HepG2 (cell line): ENCODE data around the gene STN1. TPM values are rescaled to one million over a fixed set of nuclear protein-coding genes. Genes with fewer than 3 reads are reported as not detected.

ENCODE experiments used
- CC2D1A ChIP-seq: sonication (generic); formaldehyde crosslinking; IDR thresholded peaks from 2 replicates; pipeline ENCODE4 v1.8.1; 2023; ENCODE audit warnings: mild to moderate bottlenecking, missing genetic modification reagents
- ISX ChIP-seq: sonication (generic); formaldehyde crosslinking; conservative IDR thresholded peaks from 2 replicates; pipeline ENCODE4 v1.5.0; 2020; ENCODE audit warnings: missing genetic modification reagents
- ZNF160 ChIP-seq: sonication (generic); formaldehyde crosslinking; IDR thresholded peaks from 2 replicates; pipeline ENCODE4 v1.8.0; 2022; ENCODE audit warnings: mild to moderate bottlenecking, inconsistent platforms, missing genetic modification reagents
- ZNF577 ChIP-seq: sonication (generic); formaldehyde crosslinking; IDR thresholded peaks from 2 replicates; pipeline ENCODE4 v1.4.0; 2020; ENCODE audit warnings: mild to moderate bottlenecking, low read depth, missing genetic modification reagents, borderline replicate concordance
- polyA plus RNA-seq, 8 experiments: library from polyadenylated mRNA; depleted of rRNA in 3 of 8; stranded (reverse) in 7 of 8; unstranded in 1 of 8; fragments of >200 nt; fragmentation: Illumina TruSeq in 4 of 8; extraction: Trizol in 4 of 8; gene quantifications; 2 replicates each; pipeline versions ENCODE4 v1.2.1 to v1.2.3, GENCODE V29; 2011 to 2016; ENCODE audit warnings: low read depth in 4 of 8, missing spikeins in 1 of 8, mixed read lengths in 1 of 8; ENCODE audit not compliant: insufficient read depth in 1 of 8
- total RNA-seq, 5 experiments: library from RNA; depleted of rRNA; stranded (reverse); fragments of >200 nt; fragmentation: Illumina TruSeq; extraction: Trizol; gene quantifications; 2 replicates each; pipeline ENCODE4 v1.2.3, GENCODE V29; 2016; ENCODE audit warnings: low read depth in 1 of 5
- TF ChIP-seq, protein P1 (sequence below): IDR thresholded peaks from 2 replicates; pipeline ENCODE4 v1.6.1; 2012; ENCODE audit warnings: low read depth, low read length, improper control_type of control experiment
- TF ChIP-seq, protein P2 (sequence below): sonication (generic); formaldehyde crosslinking; IDR thresholded peaks from 2 replicates; pipeline ENCODE4 v1.5.1; 2020; ENCODE audit warnings: missing genetic modification reagents, mild to moderate bottlenecking, borderline replicate concordance
- TF ChIP-seq, protein P3 (sequence below): sonication (generic); formaldehyde crosslinking; IDR thresholded peaks from 2 replicates; pipeline ENCODE4 v1.5.0; 2020; ENCODE audit warnings: mild to moderate bottlenecking, missing genetic modification reagents
- TF ChIP-seq, protein P4 (sequence below): sonication (generic); formaldehyde crosslinking; IDR thresholded peaks from 2 replicates; pipeline ENCODE4 v1.4.0; 2020; ENCODE audit warnings: mild to moderate bottlenecking, missing genetic modification reagents
- TF ChIP-seq, protein P5 (sequence below): sonication (generic); formaldehyde crosslinking; IDR thresholded peaks from 2 replicates; pipeline ENCODE4 v1.5.1; 2020; ENCODE audit warnings: missing genetic modification reagents, mild to moderate bottlenecking, borderline replicate concordance
- TF ChIP-seq, protein P6 (sequence below): IDR thresholded peaks from 2 replicates; pipeline ENCODE4 v1.6.1; 2018; ENCODE audit warnings: missing genetic modification reagents
- TF ChIP-seq, protein P7 (sequence below): sonication (generic); formaldehyde crosslinking; IDR thresholded peaks from 2 replicates; pipeline ENCODE4 v1.4.0; 2020; ENCODE audit warnings: missing genetic modification reagents

The STN1 gene
- total and polyA plus RNA-seq, 2 of the 13 experiments (the other 11 are each of a cell fraction or from before 2014, with no cell fraction given), result 17.6 to 22.7 TPM

DNA sequence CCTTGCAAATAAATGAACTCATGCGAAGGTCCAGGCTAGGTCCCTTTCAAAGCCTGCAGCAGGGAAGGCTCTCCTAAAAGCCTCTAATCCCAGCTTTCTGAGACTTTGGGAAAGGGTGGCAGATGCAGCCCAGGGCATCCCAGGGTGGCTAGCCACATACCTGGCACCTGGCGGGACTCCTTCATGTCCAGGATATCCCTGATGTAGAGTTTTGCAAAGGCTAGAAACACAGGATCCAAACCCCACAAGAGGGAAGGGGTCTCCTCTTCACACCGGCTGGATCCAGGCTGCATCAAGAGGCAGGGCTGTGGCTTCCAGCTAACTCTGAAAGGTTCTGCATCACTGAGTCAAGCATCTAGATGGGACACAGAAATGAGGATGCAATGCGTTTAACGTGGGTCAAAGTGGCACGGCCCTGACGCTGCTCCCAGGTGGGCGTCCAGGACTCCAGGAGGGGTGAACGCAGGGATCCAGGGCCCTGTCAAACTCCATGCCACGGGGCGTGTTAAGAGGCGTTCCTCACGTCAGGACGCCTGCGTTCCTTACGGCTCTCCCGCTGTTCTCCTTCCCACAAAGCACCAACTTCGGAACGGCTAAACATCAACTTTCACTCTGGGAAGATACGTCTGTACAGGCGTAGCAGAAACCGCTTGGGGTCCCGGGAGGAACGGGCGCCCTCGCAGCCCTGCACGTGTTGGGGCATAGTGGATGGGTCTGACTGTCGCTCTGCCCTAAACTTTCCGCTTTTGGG, 507 bp downstream of the STN1 start (continued):
- TF ChIP-seq, protein P1, sequence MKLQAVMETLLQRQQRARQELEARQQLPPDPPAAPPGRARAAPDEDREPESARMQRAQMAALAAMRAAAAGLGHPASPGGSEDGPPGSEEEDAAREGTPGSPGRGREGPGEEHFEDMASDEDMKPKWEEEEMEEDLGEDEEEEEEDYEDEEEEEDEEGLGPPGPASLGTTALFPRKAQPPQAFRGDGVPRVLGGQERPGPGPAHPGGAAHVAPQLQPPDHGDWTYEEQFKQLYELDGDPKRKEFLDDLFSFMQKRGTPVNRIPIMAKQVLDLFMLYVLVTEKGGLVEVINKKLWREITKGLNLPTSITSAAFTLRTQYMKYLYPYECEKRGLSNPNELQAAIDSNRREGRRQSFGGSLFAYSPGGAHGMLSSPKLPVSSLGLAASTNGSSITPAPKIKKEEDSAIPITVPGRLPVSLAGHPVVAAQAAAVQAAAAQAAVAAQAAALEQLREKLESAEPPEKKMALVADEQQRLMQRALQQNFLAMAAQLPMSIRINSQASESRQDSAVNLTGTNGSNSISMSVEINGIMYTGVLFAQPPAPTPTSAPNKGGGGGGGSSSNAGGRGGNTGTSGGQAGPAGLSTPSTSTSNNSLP, result no peak
- TF ChIP-seq, protein P2, sequence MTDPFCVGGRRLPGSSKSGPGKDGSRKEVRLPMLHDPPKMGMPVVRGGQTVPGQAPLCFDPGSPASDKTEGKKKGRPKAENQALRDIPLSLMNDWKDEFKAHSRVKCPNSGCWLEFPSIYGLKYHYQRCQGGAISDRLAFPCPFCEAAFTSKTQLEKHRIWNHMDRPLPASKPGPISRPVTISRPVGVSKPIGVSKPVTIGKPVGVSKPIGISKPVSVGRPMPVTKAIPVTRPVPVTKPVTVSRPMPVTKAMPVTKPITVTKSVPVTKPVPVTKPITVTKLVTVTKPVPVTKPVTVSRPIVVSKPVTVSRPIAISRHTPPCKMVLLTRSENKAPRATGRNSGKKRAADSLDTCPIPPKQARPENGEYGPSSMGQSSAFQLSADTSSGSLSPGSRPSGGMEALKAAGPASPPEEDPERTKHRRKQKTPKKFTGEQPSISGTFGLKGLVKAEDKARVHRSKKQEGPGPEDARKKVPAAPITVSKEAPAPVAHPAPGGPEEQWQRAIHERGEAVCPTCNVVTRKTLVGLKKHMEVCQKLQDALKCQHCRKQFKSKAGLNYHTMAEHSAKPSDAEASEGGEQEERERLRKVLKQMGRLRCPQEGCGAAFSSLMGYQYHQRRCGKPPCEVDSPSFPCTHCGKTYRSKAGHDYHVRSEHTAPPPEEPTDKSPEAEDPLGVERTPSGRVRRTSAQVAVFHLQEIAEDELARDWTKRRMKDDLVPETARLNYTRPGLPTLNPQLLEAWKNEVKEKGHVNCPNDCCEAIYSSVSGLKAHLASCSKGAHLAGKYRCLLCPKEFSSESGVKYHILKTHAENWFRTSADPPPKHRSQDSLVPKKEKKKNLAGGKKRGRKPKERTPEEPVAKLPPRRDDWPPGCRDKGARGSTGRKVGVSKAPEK, result no peak
- TF ChIP-seq ZNF160 (CRISPR knock-in tag) (0 out of 2 replicates have a peak, but pooled peaks have one; percentile 73), ZNF577 (CRISPR knock-in tag) (no peak), ISX (CRISPR knock-in tag) (no peak), CC2D1A (CRISPR knock-in tag) (no peak)
- TF ChIP-seq, protein P3, sequence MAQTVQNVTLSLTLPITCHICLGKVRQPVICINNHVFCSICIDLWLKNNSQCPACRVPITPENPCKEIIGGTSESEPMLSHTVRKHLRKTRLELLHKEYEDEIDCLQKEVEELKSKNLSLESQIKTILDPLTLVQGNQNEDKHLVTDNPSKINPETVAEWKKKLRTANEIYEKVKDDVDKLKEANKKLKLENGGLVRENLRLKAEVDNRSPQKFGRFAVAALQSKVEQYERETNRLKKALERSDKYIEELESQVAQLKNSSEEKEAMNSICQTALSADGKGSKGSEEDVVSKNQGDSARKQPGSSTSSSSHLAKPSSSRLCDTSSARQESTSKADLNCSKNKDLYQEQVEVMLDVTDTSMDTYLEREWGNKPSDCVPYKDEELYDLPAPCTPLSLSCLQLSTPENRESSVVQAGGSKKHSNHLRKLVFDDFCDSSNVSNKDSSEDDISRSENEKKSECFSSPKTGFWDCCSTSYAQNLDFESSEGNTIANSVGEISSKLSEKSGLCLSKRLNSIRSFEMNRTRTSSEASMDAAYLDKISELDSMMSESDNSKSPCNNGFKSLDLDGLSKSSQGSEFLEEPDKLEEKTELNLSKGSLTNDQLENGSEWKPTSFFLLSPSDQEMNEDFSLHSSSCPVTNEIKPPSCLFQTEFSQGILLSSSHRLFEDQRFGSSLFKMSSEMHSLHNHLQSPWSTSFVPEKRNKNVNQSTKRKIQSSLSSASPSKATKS (CRISPR knock-in tag), result no peak
- TF ChIP-seq, protein P4, sequence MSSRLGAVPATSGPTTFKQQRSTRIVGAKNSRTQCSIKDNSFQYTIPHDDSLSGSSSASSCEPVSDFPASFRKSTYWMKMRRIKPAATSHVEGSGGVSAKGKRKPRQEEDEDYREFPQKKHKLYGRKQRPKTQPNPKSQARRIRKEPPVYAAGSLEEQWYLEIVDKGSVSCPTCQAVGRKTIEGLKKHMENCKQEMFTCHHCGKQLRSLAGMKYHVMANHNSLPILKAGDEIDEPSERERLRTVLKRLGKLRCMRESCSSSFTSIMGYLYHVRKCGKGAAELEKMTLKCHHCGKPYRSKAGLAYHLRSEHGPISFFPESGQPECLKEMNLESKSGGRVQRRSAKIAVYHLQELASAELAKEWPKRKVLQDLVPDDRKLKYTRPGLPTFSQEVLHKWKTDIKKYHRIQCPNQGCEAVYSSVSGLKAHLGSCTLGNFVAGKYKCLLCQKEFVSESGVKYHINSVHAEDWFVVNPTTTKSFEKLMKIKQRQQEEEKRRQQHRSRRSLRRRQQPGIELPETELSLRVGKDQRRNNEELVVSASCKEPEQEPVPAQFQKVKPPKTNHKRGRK (CRISPR knock-in tag), result no peak
- TF ChIP-seq, protein P5, sequence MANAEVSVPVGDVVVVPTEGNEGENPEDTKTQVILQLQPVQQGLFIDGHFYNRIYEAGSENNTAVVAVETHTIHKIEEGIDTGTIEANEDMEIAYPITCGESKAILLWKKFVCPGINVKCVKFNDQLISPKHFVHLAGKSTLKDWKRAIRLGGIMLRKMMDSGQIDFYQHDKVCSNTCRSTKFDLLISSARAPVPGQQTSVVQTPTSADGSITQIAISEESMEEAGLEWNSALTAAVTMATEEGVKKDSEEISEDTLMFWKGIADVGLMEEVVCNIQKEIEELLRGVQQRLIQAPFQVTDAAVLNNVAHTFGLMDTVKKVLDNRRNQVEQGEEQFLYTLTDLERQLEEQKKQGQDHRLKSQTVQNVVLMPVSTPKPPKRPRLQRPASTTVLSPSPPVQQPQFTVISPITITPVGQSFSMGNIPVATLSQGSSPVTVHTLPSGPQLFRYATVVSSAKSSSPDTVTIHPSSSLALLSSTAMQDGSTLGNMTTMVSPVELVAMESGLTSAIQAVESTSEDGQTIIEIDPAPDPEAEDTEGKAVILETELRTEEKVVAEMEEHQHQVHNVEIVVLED (CRISPR knock-in tag), result peak; percentile 33; the same call in 1 of the 2 replicates
- TF ChIP-seq, protein P6, sequence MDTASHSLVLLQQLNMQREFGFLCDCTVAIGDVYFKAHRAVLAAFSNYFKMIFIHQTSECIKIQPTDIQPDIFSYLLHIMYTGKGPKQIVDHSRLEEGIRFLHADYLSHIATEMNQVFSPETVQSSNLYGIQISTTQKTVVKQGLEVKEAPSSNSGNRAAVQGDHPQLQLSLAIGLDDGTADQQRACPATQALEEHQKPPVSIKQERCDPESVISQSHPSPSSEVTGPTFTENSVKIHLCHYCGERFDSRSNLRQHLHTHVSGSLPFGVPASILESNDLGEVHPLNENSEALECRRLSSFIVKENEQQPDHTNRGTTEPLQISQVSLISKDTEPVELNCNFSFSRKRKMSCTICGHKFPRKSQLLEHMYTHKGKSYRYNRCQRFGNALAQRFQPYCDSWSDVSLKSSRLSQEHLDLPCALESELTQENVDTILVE, result no peak
- TF ChIP-seq, protein P7, sequence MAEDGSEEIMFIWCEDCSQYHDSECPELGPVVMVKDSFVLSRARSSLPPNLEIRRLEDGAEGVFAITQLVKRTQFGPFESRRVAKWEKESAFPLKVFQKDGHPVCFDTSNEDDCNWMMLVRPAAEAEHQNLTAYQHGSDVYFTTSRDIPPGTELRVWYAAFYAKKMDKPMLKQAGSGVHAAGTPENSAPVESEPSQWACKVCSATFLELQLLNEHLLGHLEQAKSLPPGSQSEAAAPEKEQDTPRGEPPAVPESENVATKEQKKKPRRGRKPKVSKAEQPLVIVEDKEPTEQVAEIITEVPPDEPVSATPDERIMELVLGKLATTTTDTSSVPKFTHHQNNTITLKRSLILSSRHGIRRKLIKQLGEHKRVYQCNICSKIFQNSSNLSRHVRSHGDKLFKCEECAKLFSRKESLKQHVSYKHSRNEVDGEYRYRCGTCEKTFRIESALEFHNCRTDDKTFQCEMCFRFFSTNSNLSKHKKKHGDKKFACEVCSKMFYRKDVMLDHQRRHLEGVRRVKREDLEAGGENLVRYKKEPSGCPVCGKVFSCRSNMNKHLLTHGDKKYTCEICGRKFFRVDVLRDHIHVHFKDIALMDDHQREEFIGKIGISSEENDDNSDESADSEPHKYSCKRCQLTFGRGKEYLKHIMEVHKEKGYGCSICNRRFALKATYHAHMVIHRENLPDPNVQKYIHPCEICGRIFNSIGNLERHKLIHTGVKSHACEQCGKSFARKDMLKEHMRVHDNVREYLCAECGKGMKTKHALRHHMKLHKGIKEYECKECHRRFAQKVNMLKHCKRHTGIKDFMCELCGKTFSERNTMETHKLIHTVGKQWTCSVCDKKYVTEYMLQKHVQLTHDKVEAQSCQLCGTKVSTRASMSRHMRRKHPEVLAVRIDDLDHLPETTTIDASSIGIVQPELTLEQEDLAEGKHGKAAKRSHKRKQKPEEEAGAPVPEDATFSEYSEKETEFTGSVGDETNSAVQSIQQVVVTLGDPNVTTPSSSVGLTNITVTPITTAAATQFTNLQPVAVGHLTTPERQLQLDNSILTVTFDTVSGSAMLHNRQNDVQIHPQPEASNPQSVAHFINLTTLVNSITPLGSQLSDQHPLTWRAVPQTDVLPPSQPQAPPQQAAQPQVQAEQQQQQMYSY (CRISPR knock-in tag), result no peak
